HepG2 (cell line): ENCODE data around the gene SAMD4B. TPM values are rescaled to one million over a fixed set of nuclear protein-coding genes. Genes with fewer than 3 reads are reported as not detected.
"Not testable (repeated sequence)": the region's sequence is repeated elsewhere in the genome, so short reads cannot be mapped to it uniquely, and the experiment has no call there.

Source experiments
- ATAC-seq: fragments of 200-7000 bp; cut with Tn5 transposase; 3 replicates; pipeline ENCODE4 v1.9.1; 2020; ENCODE audit warnings: mild to moderate bottlenecking, moderate library complexity
- BruUV-seq: library from RNA; stranded (reverse); fragments of 400-500 nt; replicated peaks from 2 replicates; lab custom pipeline; 2021; lab: Mats Ljungman, UMichigan
- CTCF ChIA-PET: fragments of 300-600 bp; formaldehyde crosslinking; extraction: SDS; loops from one replicate; lab custom pipeline; 2021; ENCODE audit warnings: low total read pairs, inconsistent platforms, low intra/inter-chr PET ratio; lab: Yijun Ruan, JAX
- POLR2A ChIA-PET: fragments of 350-600 bp; sonication (Branson Sonifier 250); formaldehyde crosslinking; loops from one replicate; lab custom pipeline; 2020; ENCODE audit warnings: antibody characterized with exemption, inconsistent platforms; lab: Yijun Ruan, JAX
- DNase-seq: peaks from one replicate; pipeline ENCODE4 v3.0.0-alpha.2; 2015; ENCODE audit warnings: low spot score
- FAIRE-seq: peaks from 3 replicates; lab custom pipeline; 2011; peaks lifted over from hg19 to GRCh38; lab: Jason Lieb, UNC
- H2AFZ ChIP-seq: one replicate; pipeline ENCODE4 v1.6.1; 2011; ENCODE audit warnings: low read length, inconsistent platforms
- H3K27ac ChIP-seq: fragments of 300-600 bp; 3 replicates; pipeline ENCODE4 v1.8.0; 2011; ENCODE audit warnings: mixed run types, mild to moderate bottlenecking, mixed read lengths, low read length, inconsistent platforms; ENCODE audit not compliant: insufficient read depth; ENCODE audit errors: extremely low read length
- H3K27me3 ChIP-seq, 2 experiments: fragments of 200-600 bp in 1 of 2; 2 replicates in 1 of 2; 3 replicates in 1 of 2; pipeline versions ENCODE4 v1.6.0 to v1.8.0; 2011; ENCODE audit warnings: low read length in 2 of 2, mild to moderate bottlenecking in 2 of 2, moderate library complexity in 2 of 2, inconsistent platforms in 1 of 2; ENCODE audit not compliant: insufficient read depth in 2 of 2, control insufficient read depth in 1 of 2
- H3K36me3 ChIP-seq, 2 experiments: fragments of 200-600 bp in 1 of 2; replicated peaks in 1 of 2; 2 replicates in 1 of 2; 3 replicates in 1 of 2; pipeline versions ENCODE4 v1.5.1 to v1.8.0; 2011; ENCODE audit warnings: low read length in 2 of 2, inconsistent platforms in 1 of 2; ENCODE audit not compliant: insufficient read depth in 2 of 2, control insufficient read depth in 1 of 2
- H3K4me1 ChIP-seq: 2 replicates; pipeline ENCODE4 v1.5.1; 2012; ENCODE audit warnings: low read length, inconsistent platforms; ENCODE audit not compliant: insufficient read depth
- H3K4me2 ChIP-seq: 2 replicates; pipeline ENCODE4 v1.6.0; 2011; ENCODE audit warnings: low read depth, low read length, inconsistent platforms
- H3K4me3 ChIP-seq, 3 experiments: fragments of 200-600 bp in 1 of 3; sonication (generic), shearing (Covaris generic) in 1 of 3; replicated peaks in 1 of 3; 2 replicates each; pipeline ENCODE4 v1.5.1; 2011 to 2016; ENCODE audit warnings: low read length in 3 of 3, inconsistent platforms in 2 of 3, low read depth in 2 of 3, mild to moderate bottlenecking in 2 of 3, control low read depth in 1 of 3, mixed read lengths in 1 of 3; ENCODE audit not compliant: insufficient read depth in 1 of 3
- H3K79me2 ChIP-seq: one replicate; pipeline ENCODE4 v1.6.1; 2011; ENCODE audit warnings: low read length, inconsistent platforms; ENCODE audit not compliant: insufficient read depth
- H3K9ac ChIP-seq: 2 replicates; pipeline ENCODE4 v1.6.0; 2011; ENCODE audit warnings: mild to moderate bottlenecking, low read depth, low read length, inconsistent platforms; ENCODE audit not compliant: insufficient read depth
- H3K9me3 ChIP-seq: 2 replicates; pipeline ENCODE4 v1.5.1; 2012; ENCODE audit warnings: mild to moderate bottlenecking, low read length
- H4K20me1 ChIP-seq: 2 replicates; pipeline ENCODE4 v1.6.0; 2011; ENCODE audit warnings: inconsistent platforms, mild to moderate bottlenecking, low read length, moderate library complexity; ENCODE audit not compliant: insufficient read depth
- ZNF138 ChIP-seq: sonication (generic); formaldehyde crosslinking; IDR thresholded peaks from 2 replicates; pipeline ENCODE4 v1.5.0; 2020; ENCODE audit warnings: mild to moderate bottlenecking, low read depth, missing genetic modification reagents
- ZNF446 ChIP-seq: sonication (generic); formaldehyde crosslinking; IDR thresholded peaks from 2 replicates; pipeline ENCODE4 v1.5.0; 2020; ENCODE audit warnings: mild to moderate bottlenecking, missing genetic modification reagents
- ZNF614 ChIP-seq: IDR thresholded peaks from 2 replicates; pipeline ENCODE4 v1.6.1; 2018; ENCODE audit warnings: missing biosample characterization, missing genetic modification reagents, inconsistent platforms, borderline replicate concordance
- WGBS: methylation state at CpG from one replicate; pipeline ENCODE4 v1.1.6; 2017; ENCODE audit warnings: low lambda C conversion rate; 5-methylcytosine and 5-hydroxymethylcytosine counted together
- in situ Hi-C: cut with HindIII; loops from 2 replicates; pipeline ENCODE4 v1.10.0; 2017; ENCODE audit warnings: low pct_unique_long_range_greater_than_20kb; ENCODE audit not compliant: extremely low pct_ligation_motif_present
- intact Hi-C: fragments of 100-400 bp; cut with micrococcal nuclease; formaldehyde crosslinking; loops from one replicate; pipeline ENCODE4 v1.10.0; 2022; ENCODE audit not compliant: unreplicated experiment
- polyA plus RNA-seq, 8 experiments: library from polyadenylated mRNA; depleted of rRNA in 3 of 8; stranded (reverse) in 7 of 8; unstranded in 1 of 8; fragments of >200 nt; fragmentation: Illumina TruSeq in 4 of 8; extraction: Trizol in 4 of 8; gene quantifications; 2 replicates each; pipeline versions ENCODE4 v1.2.1 to v1.2.3, GENCODE V29; 2011 to 2016; ENCODE audit warnings: low read depth in 4 of 8, missing spikeins in 1 of 8, mixed read lengths in 1 of 8; ENCODE audit not compliant: insufficient read depth in 1 of 8
- total RNA-seq, 5 experiments: library from RNA; depleted of rRNA; stranded (reverse); fragments of >200 nt; fragmentation: Illumina TruSeq; extraction: Trizol; gene quantifications; 2 replicates each; pipeline ENCODE4 v1.2.3, GENCODE V29; 2016; ENCODE audit warnings: low read depth in 1 of 5
- TF ChIP-seq, protein P1 (sequence below): IDR thresholded peaks from 2 replicates; pipeline ENCODE4 v1.6.1; 2016; ENCODE audit warnings: low read depth, missing genetic modification reagents, missing compliant biosample characterization
- TF ChIP-seq, protein P2 (sequence below): sonication (generic); formaldehyde crosslinking; IDR thresholded peaks from 2 replicates; pipeline ENCODE4 v1.8.0; 2022; ENCODE audit warnings: missing genetic modification reagents, mild to moderate bottlenecking, moderate library complexity, borderline replicate concordance

The SAMD4B gene
- total and polyA plus RNA-seq, 2 of the 13 experiments (the other 11 are each of a cell fraction or from before 2014, with no cell fraction given): 26.0 to 31.8 TPM

DNA sequence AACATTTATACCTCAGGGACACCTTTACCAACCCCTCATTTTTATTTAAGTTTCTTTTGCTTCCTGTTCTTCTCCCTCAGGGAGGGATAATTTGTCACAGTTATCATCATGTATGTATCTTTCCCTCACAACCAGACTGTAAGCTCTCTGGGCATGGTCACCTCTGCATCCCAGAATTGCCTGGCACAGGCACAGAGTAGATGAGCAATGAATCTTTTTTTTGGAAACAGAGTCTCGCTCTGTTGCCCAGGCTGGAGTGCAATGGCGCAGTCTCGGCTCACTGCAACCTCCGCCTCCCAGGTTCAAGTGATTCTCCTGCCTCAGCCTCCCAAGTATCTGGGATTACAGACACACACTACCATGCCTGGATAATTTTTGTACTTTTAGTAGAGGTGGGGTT is 37.1 kb downstream of the SAMD4B start:
- not testable (repeated sequence) for ATAC-seq

DNA sequence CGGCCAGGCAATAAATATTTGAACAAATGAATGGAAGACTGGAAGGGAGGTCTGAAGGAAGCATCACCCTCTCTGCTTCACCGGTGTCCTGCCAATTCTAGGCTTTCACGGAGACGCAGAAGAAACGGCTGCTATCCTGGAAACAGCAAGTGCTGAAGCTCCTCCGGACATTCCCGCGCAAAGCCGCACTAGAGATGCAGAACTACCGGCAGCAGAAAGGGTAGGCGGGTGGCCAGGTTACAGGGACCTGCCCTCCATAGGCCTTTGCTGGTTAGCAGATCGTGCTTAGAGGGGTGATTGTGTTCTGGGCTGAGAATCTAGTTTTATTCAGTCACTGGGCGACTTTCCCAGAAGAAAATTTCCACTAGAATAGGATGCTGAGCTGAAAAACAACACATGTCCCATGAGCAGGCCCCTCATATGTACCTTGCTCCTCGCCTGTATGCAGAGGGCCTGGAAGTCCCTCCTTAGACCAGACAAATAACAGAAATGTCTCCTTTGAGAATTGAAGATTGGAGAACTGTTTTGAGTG is 37.7 kb downstream of the SAMD4B start:
- in situ Hi-C loops (no loop called here), intact Hi-C loops (no loop called here)
- H3K27ac ChIP-seq: no peak overlapping the region
- peaks cover 19% of the 10 kb centered on the region for H3K4me1 ChIP-seq
- no peaks in the 10 kb centered on the region for H3K79me2 ChIP-seq
- no peaks in the 10 kb centered on the region for H3K27me3 ChIP-seq
- FAIRE-seq (no peak), ATAC-seq (no peak), DNase-seq (no peak)
- 96% methylated on average over 14 of the region's 14 CpGs for WGBS
- BruUV-seq: no TSS peak
- H3K4me2 ChIP-seq: no peak overlapping the region
- H2AFZ ChIP-seq: no peak overlapping the region
- no peak overlapping the region for H3K9ac ChIP-seq
- no peak overlapping the region for H3K4me3 ChIP-seq
- ChIA-PET POLR2A (no interaction called here), CTCF (no interaction called here)
- no peaks in the 10 kb centered on the region for H3K9me3 ChIP-seq
- H4K20me1 ChIP-seq: no peaks in the 10 kb centered on the region
- peaks cover 49 to 87% of the 10 kb centered on the region in 2 experiments for H3K36me3 ChIP-seq
- TF ChIP-seq, protein P1, sequence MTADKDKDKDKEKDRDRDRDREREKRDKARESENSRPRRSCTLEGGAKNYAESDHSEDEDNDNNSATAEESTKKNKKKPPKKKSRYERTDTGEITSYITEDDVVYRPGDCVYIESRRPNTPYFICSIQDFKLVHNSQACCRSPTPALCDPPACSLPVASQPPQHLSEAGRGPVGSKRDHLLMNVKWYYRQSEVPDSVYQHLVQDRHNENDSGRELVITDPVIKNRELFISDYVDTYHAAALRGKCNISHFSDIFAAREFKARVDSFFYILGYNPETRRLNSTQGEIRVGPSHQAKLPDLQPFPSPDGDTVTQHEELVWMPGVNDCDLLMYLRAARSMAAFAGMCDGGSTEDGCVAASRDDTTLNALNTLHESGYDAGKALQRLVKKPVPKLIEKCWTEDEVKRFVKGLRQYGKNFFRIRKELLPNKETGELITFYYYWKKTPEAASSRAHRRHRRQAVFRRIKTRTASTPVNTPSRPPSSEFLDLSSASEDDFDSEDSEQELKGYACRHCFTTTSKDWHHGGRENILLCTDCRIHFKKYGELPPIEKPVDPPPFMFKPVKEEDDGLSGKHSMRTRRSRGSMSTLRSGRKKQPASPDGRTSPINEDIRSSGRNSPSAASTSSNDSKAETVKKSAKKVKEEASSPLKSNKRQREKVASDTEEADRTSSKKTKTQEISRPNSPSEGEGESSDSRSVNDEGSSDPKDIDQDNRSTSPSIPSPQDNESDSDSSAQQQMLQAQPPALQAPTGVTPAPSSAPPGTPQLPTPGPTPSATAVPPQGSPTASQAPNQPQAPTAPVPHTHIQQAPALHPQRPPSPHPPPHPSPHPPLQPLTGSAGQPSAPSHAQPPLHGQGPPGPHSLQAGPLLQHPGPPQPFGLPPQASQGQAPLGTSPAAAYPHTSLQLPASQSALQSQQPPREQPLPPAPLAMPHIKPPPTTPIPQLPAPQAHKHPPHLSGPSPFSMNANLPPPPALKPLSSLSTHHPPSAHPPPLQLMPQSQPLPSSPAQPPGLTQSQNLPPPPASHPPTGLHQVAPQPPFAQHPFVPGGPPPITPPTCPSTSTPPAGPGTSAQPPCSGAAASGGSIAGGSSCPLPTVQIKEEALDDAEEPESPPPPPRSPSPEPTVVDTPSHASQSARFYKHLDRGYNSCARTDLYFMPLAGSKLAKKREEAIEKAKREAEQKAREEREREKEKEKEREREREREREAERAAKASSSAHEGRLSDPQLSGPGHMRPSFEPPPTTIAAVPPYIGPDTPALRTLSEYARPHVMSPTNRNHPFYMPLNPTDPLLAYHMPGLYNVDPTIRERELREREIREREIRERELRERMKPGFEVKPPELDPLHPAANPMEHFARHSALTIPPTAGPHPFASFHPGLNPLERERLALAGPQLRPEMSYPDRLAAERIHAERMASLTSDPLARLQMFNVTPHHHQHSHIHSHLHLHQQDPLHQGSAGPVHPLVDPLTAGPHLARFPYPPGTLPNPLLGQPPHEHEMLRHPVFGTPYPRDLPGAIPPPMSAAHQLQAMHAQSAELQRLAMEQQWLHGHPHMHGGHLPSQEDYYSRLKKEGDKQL (CRISPR knock-in tag): no peak
- TF ChIP-seq ZNF138: no peak
- no peak for TF ChIP-seq ZNF446 (CRISPR knock-in tag)
- TF ChIP-seq, protein P2, sequence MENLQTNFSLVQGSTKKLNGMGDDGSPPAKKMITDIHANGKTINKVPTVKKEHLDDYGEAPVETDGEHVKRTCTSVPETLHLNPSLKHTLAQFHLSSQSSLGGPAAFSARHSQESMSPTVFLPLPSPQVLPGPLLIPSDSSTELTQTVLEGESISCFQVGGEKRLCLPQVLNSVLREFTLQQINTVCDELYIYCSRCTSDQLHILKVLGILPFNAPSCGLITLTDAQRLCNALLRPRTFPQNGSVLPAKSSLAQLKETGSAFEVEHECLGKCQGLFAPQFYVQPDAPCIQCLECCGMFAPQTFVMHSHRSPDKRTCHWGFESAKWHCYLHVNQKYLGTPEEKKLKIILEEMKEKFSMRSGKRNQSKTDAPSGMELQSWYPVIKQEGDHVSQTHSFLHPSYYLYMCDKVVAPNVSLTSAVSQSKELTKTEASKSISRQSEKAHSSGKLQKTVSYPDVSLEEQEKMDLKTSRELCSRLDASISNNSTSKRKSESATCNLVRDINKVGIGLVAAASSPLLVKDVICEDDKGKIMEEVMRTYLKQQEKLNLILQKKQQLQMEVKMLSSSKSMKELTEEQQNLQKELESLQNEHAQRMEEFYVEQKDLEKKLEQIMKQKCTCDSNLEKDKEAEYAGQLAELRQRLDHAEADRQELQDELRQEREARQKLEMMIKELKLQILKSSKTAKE (CRISPR knock-in tag): no peak
- TF ChIP-seq ZNF614 (CRISPR knock-in tag): no peak

More for the DNA sequence above, 37.1 kb downstream of the SAMD4B start:
- CTCF ChIA-PET, H3K4me2 ChIP-seq, H3K79me2 ChIP-seq, BruUV-seq, in situ Hi-C loops, FAIRE-seq, H3K27ac ChIP-seq, H3K9ac ChIP-seq, intact Hi-C loops, H4K20me1 ChIP-seq, POLR2A ChIA-PET, H3K4me3 ChIP-seq, H3K27me3 ChIP-seq, DNase-seq, H2AFZ ChIP-seq, H3K9me3 ChIP-seq: not testable (repeated sequence)
- H3K36me3 ChIP-seq: peaks cover 50 to 89% of the 10 kb centered on the region in 2 experiments
- H3K4me1 ChIP-seq: peaks cover 19% of the 10 kb centered on the region
- 95% methylated on average over 4 of the region's 4 CpGs for WGBS
